ENCODE results near the gene PLXDC2. TPM values are rescaled to one million over a fixed set of nuclear protein-coding genes. Genes with fewer than 3 reads are reported as not detected.

The PLXDC2 gene
- total RNA-seq, 1 experiment from 2014 or later: 38.7 TPM

GRCh38 chr10:20300735-20301134 lies 484.5 kb downstream of the PLXDC2 start:
- no peak overlapping the region for H2BK12ac ChIP-seq (ENCODE audit: insufficient read length, low read depth, low read length)
- H4K8ac ChIP-seq (replicated peaks; ENCODE audit: insufficient read length, low read depth, low read length): no peak overlapping the region
- no peak overlapping the region for H3K4me3 Mint-ChIP-seq
- no peak overlapping the region for H4K91ac ChIP-seq (ENCODE audit: insufficient read length, low read depth, low read length)
- H3K18ac ChIP-seq (ENCODE audit: insufficient read length, low read depth, low read length): no peak overlapping the region
- no peak overlapping the region for H2BK15ac ChIP-seq (ENCODE audit: low read depth, low read length)
- H3K79me2 ChIP-seq (ENCODE audit: insufficient read depth, low read length): no peaks in the 10 kb centered on the region
- no peak overlapping the region for H3K56ac ChIP-seq (ENCODE audit: insufficient read length, low read depth, low read length)
- H3K9me3 ChIP-seq (ENCODE audit: control insufficient read depth, low read depth, low read length): peaks cover 20% of the 10 kb centered on the region
- H3K27me3 ChIP-seq (ENCODE audit: insufficient read depth, low read length): no peaks in the 10 kb centered on the region
- no peaks in the 10 kb centered on the region for H3K23me2 ChIP-seq (ENCODE audit: insufficient read length, low read depth, low read length, poor library complexity, severe bottlenecking)
- no peak overlapping the region for H3K4ac ChIP-seq (ENCODE audit: low read depth, low read length)
- WGBS (ENCODE audit: extremely low coverage, insufficient read length, low lambda C conversion rate): no CpG with 5 or more reads among the region's 2 CpGs
- no peak overlapping the region for H2AK5ac ChIP-seq (ENCODE audit: insufficient read length, low read length)
- H3K27ac Mint-ChIP-seq: no peak overlapping the region
- no peak overlapping the region for H2AFZ ChIP-seq (ENCODE audit: low read length)
- no peak overlapping the region for H4K5ac ChIP-seq (ENCODE audit: insufficient read length, low read depth, low read length)
- peaks cover 0 to 11% of the 10 kb centered on the region in 2 experiments; a peak in 2 of 4 replicates for H3K4me1 Mint-ChIP-seq
- H3K4me1 ChIP-seq (ENCODE audit: insufficient read depth, low read length): no peaks in the 10 kb centered on the region
- H2BK120ac ChIP-seq (ENCODE audit: low read depth, low read length, poor library complexity, severe bottlenecking): no peak overlapping the region
- TF ChIP-seq, protein P1, sequence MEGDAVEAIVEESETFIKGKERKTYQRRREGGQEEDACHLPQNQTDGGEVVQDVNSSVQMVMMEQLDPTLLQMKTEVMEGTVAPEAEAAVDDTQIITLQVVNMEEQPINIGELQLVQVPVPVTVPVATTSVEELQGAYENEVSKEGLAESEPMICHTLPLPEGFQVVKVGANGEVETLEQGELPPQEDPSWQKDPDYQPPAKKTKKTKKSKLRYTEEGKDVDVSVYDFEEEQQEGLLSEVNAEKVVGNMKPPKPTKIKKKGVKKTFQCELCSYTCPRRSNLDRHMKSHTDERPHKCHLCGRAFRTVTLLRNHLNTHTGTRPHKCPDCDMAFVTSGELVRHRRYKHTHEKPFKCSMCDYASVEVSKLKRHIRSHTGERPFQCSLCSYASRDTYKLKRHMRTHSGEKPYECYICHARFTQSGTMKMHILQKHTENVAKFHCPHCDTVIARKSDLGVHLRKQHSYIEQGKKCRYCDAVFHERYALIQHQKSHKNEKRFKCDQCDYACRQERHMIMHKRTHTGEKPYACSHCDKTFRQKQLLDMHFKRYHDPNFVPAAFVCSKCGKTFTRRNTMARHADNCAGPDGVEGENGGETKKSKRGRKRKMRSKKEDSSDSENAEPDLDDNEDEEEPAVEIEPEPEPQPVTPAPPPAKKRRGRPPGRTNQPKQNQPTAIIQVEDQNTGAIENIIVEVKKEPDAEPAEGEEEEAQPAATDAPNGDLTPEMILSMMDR (conservative IDR thresholded peaks at IDR 0.05): no peak
- H3K4me2 ChIP-seq (ENCODE audit: insufficient read depth, insufficient read length, low read length): no peak overlapping the region
- no peaks in the 10 kb centered on the region for H3K27me3 Mint-ChIP-seq (ENCODE audit: low read depth)
- H4K20me1 ChIP-seq (ENCODE audit: control insufficient read depth, insufficient read depth, insufficient read length): no peaks in the 10 kb centered on the region
- no peak overlapping the region for H3K14ac ChIP-seq (ENCODE audit: insufficient read depth, low read length)
- no peak overlapping the region for H3K9ac ChIP-seq (ENCODE audit: extremely low read depth, insufficient read length, low read length)
- peaks cover 45 to 50% of the 10 kb centered on the region in 2 experiments for H3K9me3 Mint-ChIP-seq
- H3T11ph ChIP-seq (ENCODE audit: low read length): no peak overlapping the region
- no peaks in the 10 kb centered on the region for H3K79me1 ChIP-seq (ENCODE audit: insufficient read depth, low read depth, low read length, poor library complexity, severe bottlenecking)
- H2BK20ac ChIP-seq (ENCODE audit: low read depth, low read length, poor library complexity, severe bottlenecking): no peak overlapping the region
- DNase-seq: no peak
- H3K36me3 Mint-ChIP-seq (ENCODE audit: insufficient read depth in 1 of 3, low read depth in 3 of 3): peaks cover 21 to 53% (median 34%) of the 10 kb centered on the region in 3 experiments
- no peak overlapping the region for H2BK5ac ChIP-seq (ENCODE audit: insufficient read length, low read length)
- H3K27ac ChIP-seq (ENCODE audit: insufficient read length, low read depth, low read length): no peak overlapping the region
- H3K23ac ChIP-seq (ENCODE audit: insufficient read length, low read depth, low read length): no peak overlapping the region

All from H9 (cell line).